GM04504 (cell line): Measurements from ENCODE around the gene MED27.

Source experiments
- DNase-seq: peaks from one replicate; pipeline ENCODE4 v3.0.0-alpha.2; 2012; ENCODE audit warnings: low read depth

The MED27 gene, protein sequence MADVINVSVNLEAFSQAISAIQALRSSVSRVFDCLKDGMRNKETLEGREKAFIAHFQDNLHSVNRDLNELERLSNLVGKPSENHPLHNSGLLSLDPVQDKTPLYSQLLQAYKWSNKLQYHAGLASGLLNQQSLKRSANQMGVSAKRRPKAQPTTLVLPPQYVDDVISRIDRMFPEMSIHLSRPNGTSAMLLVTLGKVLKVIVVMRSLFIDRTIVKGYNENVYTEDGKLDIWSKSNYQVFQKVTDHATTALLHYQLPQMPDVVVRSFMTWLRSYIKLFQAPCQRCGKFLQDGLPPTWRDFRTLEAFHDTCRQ

GRCh38 chr9:132079391-132080091, at the start of gene MED27:
Gene MED27 (minus strand): TSS chr9:132079867. CDS start chr9:132079844, 23 bp downstream.
- DNase-seq: peak; percentile 70

- no peak for DNase-seq
Observed at GRCh38 chr9:132127888-132128534, 48.3 kb upstream of the MED27 start.

GRCh38 chr9:132126680-132127236, 47.1 kb upstream of the MED27 start:
- DNase-seq: no peak

GRCh38 chr9:132125944-132126679, 46.4 kb upstream of the MED27 start:
- no peak for DNase-seq

DNA sequence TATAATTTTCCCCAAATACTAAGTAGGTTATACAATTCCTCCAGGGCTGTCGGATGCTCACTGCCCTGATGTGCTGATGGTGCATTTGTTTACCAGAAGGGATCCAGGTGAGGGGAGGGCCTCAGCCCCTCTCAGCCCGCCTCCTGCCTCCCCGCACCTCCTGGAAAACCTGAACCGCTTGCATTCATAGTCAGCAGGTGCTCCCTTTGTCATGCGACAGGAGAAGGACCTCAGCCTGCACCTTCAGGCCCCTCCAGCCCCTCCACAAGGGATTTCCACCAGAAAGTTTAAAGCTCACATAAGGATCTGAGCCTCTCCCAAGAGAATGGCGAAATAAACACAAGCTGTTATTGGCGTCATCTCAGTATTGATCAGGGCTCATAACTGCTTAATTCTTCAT, 45.7 kb upstream of the MED27 start:
- DNase-seq: no peak

DNA sequence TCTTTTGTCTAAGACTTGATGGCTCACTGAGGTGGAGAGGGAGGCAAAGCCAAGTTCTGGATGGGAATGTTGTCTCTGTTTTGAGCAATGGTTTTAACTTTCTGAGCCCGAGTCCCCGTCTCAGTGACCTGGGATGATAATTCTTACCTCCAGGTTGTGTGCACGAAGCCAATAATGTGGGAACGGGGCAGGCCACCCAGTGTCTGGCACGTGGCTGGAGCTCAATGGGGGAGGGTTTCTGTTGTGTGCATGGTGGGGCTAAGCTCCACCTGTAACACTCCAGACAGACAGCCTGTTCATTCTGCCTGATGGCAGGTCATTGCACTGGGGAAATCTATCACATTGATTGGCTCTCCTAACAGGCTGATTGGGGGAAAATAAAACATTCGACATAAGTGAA, 45.1 kb upstream of the MED27 start:
- DNase-seq: no peak

GRCh38 chr9:132121021-132121420, 41.4 kb upstream of the MED27 start:
- no peak for DNase-seq

DNA sequence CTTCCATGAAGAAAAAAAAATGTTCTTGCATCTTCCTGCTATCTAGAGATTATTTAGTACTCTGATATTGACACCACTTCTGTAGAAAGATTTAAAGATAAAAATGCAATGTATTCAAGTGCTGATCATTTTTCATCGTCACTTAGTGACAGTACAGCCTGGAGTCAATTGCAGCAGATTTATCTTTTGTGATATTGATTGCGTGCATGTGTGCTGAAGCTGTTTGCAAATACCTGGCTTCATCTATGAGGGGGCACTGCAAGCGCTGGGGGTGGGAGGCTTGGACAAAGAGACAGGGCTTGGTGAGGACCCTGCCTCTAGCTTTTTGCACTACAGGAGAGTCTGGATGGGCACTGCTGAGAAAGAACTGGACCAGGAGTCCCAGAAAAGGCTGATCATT, 38.0 kb upstream of the MED27 start:
- no peak for DNase-seq

GRCh38 chr9:132116583-132116982, 36.9 kb upstream of the MED27 start:
- no peak for DNase-seq

GRCh38 chr9:132114102-132114707, 34.5 kb upstream of the MED27 start:
- DNase-seq: peak; percentile 27

- no peak for DNase-seq
Observed at GRCh38 chr9:132109291-132109690, 29.6 kb upstream of the MED27 start.

DNA sequence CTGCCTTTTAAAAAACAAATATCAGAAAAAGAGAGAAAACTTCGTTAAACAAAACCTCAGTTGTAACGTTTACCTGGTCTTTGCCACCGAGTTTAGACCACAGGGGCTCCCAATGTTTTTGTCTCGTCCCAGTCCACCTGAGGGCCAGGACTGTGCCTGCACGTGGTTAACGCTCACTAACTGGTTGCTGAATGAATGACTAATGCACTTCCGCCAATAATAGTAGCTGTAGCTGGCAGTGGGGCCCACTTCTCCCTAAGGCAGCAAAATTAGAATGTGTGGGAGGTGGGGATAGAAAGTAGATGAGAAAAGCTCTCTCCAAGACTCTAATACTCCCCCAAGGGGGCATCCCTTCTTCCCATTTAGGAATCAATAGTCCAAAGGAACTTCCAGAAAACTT, 29.1 kb upstream of the MED27 start:
- DNase-seq: no peak

- DNase-seq: no peak
Observed at GRCh38 chr9:132099741-132100407, 20.2 kb upstream of the MED27 start.

- no peak for DNase-seq
Observed at GRCh38 chr9:132099167-132099566, 19.5 kb upstream of the MED27 start.

DNA sequence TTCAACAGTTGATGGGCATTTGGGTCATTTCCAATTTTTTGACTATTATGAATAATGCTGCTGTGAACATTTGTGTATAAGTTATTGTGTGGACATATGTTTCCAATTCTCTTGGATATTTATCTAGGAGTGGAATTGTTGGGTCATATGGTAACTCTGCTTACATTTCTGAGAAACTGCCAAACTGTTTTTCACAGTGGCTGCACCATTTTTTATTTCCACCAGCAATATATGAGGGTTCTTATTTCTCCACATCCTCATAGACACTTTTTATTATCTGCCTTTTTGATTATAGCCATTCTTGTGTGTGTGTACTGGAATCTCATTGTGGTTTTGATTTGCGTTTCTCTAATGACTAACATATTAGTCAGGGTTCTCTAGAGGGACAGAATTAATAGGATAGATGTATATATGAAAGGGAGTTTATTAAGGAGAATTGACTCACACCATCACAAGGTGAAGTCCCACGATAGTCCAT, 14.7 kb upstream of the MED27 start:
- peak; percentile 32 for DNase-seq

DNA sequence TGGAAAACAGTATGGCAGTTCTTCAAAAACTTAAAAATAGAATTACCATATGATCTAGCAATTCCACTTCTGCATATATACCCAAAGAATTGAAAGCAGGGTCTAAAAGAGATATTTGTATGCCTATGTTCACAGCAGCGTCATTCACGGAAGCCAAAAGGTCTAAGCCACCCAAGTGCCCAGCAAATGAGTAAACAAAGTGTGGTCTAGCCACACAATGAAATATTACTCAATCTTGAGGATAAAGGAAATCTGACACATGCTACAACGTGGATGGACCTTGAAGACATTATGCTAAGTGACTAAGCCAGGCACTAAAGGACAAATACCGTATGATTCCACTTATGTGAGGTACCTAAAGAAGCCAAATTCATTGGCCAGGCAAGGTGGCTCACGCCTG, 11.1 kb upstream of the MED27 start:
- no peak for DNase-seq

GRCh38 chr9:132087438-132088030, 7.9 kb upstream of the MED27 start:
- DNase-seq: no peak

GRCh38 chr9:132082188-132082587, 2.5 kb upstream of the MED27 start:
- DNase-seq: no peak

DNA sequence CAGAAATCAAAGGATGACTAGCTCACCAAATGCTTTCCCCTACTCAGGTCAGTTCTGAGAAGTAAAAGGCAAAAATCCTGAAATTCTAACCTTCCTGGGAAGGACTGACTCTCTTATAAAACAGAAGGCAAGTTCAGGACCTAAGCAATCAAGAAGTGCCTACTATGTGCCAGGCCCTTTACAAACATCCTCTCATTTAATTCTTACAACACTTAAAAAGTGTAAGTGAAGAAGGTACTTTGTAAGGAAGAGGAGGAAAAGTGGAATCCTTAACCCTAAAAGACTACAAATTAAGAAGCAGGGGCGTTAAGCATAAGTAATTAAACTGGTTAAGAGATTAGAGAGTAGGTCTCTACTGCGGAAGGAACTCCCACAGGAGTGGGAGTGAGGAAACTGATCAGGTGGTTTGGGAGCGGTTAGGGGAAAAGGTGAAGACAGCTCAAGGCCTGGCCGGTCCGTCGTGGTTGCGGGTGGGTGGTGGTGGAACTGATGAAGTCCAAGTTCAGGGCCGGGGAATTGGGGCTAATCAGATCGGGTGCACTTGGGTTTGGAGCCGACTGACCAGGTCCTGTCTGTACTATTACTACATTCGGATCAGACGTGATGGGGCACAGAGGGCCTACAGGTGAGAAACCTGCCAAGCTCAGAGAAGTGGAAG, 839 bp downstream of the MED27 start:
- DNase-seq: no peak
